GM19023 (cell line): ENCODE data around the gene MXRA8.
"Not testable (repeated sequence)": the region's sequence is repeated elsewhere in the genome, so short reads cannot be mapped to it uniquely, and the experiment has no call there.

Experiments used
- ATAC-seq: cut with Tn5 transposase; IDR thresholded peaks from one replicate; pipeline ENCODE4 v1.9.1; 2021; ENCODE audit warnings: mild to moderate bottlenecking, moderate library complexity; ENCODE audit not compliant: unreplicated experiment

The MXRA8 gene

DNA sequence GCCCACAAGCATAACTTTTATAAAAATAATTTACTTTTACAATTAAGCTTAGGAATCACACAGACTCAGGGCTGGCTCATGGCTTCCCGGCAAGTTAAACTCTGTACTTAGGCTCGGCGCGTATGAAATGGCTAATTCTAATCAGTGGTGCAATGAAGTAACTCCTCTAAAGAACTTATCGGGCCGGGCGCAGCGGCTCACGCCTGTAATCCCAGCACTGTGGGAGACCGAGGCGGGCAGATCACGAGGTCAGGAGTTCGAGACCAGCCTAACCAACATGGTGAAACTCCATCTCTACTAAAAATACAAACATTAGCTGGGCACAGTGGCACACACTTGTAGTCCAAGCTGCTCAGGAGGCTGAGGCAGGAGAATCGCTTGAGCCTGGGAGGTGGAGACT lies 11.7 kb upstream of the MXRA8 start:
- not testable (repeated sequence) for ATAC-seq

GRCh38 chr1:1367315-1367714 lies 9.0 kb upstream of the MXRA8 start:
- no peak for ATAC-seq

GRCh38 chr1:1366699-1367066 lies 8.3 kb upstream of the MXRA8 start:
- ATAC-seq = no peak

DNA sequence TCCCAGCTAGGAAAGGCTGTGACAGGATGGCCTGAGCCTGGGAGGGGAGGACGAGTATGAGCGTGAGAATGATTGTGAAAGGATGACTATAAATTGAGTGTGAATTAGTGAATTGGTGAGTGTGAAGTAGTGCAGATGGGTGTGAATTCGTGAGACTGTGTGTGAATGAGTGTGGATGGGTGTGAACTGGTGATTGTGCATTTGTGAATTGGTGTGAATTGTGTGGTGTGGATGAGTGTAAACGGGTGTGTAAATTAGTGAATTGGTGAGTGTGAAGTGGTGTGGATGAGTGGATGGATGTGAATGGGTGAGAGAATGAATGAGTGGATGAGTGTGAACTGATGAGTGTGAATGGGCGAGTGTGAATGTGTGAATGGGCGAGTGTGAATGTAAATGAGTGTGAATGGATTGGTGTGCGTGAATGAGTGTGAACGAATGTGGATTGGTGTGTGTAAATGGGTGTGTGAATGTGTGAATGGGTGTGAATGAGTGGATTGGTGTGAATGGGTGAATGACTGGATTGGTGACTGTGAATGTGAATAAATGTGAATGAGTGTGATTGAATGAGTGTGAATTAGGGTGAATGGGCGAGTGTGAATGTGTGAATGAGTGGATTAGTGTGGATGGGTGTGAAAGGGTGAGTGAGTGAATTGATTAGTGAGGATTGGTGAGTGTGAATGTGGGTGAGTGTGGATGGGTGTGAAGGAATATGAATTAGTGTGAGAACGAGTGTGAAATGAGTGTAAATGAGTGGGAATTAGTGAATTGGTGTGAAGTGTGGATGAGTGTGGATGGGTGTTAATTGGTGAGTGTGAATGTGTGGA lies 7.7 kb upstream of the MXRA8 start:
- no peak for ATAC-seq

DNA sequence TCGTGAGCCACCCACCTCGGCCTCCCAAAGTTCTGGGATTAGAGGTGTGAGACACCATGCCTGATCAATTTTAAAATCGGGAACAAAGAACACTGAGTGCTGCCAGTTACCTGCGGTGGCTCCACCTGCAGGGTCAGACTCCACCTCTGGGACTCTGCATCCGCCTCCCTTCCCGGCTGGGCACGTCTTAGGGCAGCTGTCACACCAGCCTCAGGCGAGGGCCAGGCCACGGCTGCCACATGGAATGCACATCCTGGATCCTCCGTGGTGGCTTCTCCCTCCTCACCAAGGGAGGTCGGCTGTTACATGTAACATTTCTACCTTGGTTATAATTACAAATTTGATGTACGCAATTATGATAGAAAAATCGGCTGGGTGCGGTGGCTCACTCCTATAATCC lies 5.9 kb upstream of the MXRA8 start:
- ATAC-seq = no peak

DNA sequence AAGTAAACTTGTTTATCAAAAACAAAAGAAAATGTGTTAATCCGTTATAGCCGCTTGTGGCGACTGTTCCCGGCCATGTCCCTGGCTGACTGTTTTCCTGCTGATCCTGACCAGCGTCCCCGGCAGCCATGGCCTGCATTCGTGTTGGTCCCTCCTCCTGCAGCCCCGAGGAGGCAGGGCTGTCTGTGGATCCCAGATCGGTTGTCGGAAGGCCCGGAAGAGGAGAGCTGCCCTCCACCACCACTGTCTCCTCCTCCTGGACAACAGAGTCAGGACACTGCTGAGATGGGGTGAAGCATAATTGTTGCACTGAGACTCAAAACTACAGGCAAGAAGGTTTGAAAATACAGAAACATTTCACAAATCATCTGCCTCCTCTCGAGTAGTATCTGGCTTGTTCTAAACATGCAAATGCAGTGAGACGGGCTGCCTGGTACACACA lies 3.6 kb upstream of the MXRA8 start:
- no peak for ATAC-seq

- no peak for ATAC-seq
Observed at GRCh38 chr1:1361233-1361981, 3.1 kb upstream of the MXRA8 start.

GRCh38 chr1:1360506-1361169 lies 2.3 kb upstream of the MXRA8 start:
- ATAC-seq = no peak

- no peak for ATAC-seq
Observed at GRCh38 chr1:1359664-1360468, 1.5 kb upstream of the MXRA8 start.

- ATAC-seq = no peak
Observed at GRCh38 chr1:1359308-1359663, 931 bp upstream of the MXRA8 start.

- ATAC-seq = no peak
Observed at GRCh38 chr1:1357871-1358432, 403 bp downstream of the MXRA8 start.

DNA sequence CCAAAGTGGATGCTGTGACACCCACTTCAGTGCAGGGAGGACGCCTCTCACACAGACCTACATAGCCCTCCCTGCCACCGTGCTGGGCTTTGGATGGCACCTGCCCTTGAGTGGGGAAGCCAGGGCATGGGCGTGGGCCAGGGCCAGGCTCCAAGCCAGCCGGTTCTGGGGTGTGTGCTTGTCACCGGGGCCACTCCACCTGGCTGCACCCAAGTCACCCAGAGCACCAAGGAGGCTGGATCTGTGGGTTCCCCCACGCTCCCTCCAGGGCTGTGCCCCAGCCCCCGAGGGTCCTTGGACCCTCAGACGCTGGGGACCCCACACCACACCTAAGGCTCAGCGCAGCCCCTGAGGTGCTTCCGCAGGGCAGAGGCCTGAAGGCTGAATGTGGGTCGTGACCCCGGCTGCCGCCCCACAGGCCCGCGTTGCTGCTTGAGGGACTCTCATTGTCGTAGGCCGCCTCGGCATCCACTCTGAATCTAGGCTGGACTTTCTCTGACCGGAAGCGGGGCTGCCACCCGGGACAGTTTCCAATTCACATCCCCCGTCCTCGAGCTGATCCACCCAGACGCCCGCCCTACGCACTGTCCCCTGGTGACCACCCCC lies 1.5 kb downstream of the MXRA8 start:
- ATAC-seq = no peak

DNA sequence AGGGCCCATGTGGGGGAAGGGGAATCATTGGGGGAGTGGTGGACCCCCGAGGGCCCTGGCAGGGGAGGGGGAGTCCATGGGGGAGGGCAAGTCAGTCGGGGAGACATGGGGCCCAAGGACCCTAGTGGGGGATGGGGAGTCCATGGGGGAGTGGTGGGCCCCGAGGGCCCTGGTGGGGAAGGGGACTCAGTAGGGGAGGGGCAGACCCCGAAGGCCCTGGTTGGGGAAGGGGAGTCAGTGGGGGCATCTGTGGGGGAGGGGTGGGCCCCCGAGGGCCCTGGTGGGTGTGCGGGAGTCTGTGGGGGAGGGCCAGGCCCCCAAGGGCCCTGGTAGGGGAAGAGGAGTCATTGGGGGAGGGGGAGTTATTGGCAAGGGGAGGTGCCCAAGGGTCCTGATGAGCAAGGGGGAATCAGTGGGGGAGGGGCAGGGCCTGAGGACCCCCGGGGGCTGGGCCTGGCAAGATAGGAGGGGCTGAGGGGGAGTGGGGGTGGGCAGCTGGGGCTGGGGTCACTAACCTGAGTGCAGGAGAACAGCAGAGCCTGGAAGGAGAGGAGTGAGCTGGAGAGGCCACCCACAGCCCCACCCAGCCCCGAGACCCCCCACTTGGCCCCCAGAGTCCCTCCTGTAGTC lies 2.1 kb downstream of the MXRA8 start:
- ATAC-seq = no peak

DNA sequence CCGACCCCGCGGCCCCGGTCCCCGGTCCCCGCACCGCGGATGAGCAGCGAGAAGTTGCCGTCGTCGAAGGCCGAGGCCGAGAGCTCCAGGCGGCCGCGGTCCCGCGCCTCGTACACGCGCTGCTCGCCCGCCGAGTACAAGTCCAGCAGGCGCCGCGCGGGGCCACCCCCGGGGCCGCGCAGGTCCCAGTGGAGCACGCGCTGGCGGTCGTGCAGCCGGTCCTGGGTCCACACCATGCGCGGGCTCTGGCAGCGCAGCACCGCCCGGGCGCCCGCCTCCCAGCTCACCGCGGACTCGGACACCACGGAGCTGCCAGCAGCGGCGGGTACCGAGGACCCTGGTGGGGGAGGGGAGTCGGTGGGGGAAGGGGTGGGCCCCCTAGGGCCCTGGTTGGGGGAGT lies 2.9 kb downstream of the MXRA8 start:
- no peak for ATAC-seq

- ATAC-seq = no peak
Observed at GRCh38 chr1:1354271-1355247, 3.8 kb downstream of the MXRA8 start.

GRCh38 chr1:1353389-1354151 lies 4.8 kb downstream of the MXRA8 start:
- no peak for ATAC-seq

DNA sequence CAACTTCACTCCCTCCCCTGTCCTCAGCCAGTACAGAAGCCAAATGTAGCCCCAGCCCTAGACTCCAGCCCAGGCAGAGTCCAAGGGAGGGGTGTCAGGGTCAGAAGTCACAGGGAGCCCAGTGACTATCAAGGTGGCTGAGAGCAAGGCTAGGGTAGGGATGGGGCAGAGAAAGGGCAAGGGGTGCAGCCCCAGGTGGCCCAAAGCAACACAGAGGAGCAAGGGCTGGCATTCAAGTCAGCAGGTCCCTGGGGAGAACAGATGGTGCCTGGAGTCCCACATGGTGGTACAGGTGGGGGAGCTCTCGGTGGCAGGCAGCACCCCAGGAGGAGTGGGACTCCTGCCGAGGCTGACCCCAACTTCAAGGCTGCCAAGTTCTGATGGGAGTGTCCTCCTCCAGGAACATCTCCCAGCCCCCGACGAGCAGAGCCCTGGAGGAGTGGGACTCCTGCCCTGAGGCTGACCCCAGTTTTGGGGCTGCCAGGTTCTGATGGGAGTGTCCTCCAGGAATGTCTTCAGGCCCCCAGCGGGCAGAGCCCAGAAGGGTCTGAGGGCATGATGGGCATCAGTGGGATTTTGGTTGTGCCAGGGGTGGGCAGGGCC lies 5.5 kb downstream of the MXRA8 start:
- no peak for ATAC-seq
